Panc1 (cell line): ENCODE measurements around the gene SGMS1. TPM values are rescaled to one million over a fixed set of nuclear protein-coding genes. Genes with fewer than 3 reads are reported as not detected.

Source experiments
- ATAC-seq: fragments of 200-7000 bp; cut with Tn5 transposase; 2 replicates; pipeline ENCODE4 v1.9.1; 2020; ENCODE audit warnings: mild to moderate bottlenecking, moderate library complexity
- BruUV-seq: library from RNA; stranded (reverse); fragments of 400-500 nt; replicated peaks from 2 replicates; lab custom pipeline; 2021; lab: Mats Ljungman, UMichigan
- CTCF ChIA-PET: fragments of 300-600 bp; sonication (Branson Sonifier 250); formaldehyde crosslinking; loops from one replicate; lab custom pipeline; 2022; ENCODE audit warnings: antibody characterized with exemption; lab: Charles Lee
- POLR2A ChIA-PET: fragments of 300-600 bp; sonication (Branson Sonifier 250); formaldehyde crosslinking; loops from one replicate; lab custom pipeline; 2022; ENCODE audit warnings: antibody characterized with exemption; lab: Charles Lee
- DNase-seq: peaks from one replicate; pipeline ENCODE4 v3.0.0-alpha.2; 2010; ENCODE audit warnings: low read depth, low spot score
- H3K27ac ChIP-seq: 2 replicates; pipeline ENCODE4 v1.5.1; 2011; ENCODE audit warnings: mild to moderate bottlenecking, low read length, inconsistent platforms
- H3K27me3 ChIP-seq: fragments of 200-500 bp; sonication (Bioruptor generic); 2 replicates; pipeline ENCODE4 v1.6.0; 2014; ENCODE audit warnings: low read length, inconsistent platforms; ENCODE audit not compliant: control insufficient read depth, insufficient read depth
- H3K36me3 ChIP-seq: fragments of 200-500 bp; sonication (Bioruptor generic); 2 replicates; pipeline ENCODE4 v1.5.1; 2014; ENCODE audit warnings: inconsistent platforms, mild to moderate bottlenecking, low read length, moderate library complexity; ENCODE audit not compliant: control insufficient read depth, insufficient read depth
- H3K4me1 ChIP-seq: 2 replicates; pipeline ENCODE4 v1.5.1; 2011; ENCODE audit warnings: inconsistent platforms, mild to moderate bottlenecking, low read length, moderate library complexity; ENCODE audit not compliant: control insufficient read depth, insufficient read depth
- H3K4me3 ChIP-seq, 2 experiments: 2 replicates each; pipeline ENCODE4 v1.5.1; 2011 to 2012; ENCODE audit warnings: low read depth in 2 of 2, low read length in 2 of 2, mild to moderate bottlenecking in 2 of 2, inconsistent platforms in 1 of 2, moderate library complexity in 1 of 2
- H3K9me3 ChIP-seq: fragments of 200-500 bp; sonication (Bioruptor generic); 2 replicates; pipeline ENCODE4 v1.5.1; 2014; ENCODE audit warnings: low read depth, mild to moderate bottlenecking, inconsistent platforms, low read length, moderate library complexity; ENCODE audit not compliant: control insufficient read depth, insufficient read depth
- CTCF ChIP-seq: fragments of 450-650 bp; IDR thresholded peaks from 2 replicates; pipeline ENCODE4 v1.5.1; 2017; ENCODE audit warnings: mild to moderate bottlenecking
- POLR2AphosphoS5 ChIP-seq: IDR thresholded peaks from 2 replicates; pipeline ENCODE4 v1.6.1; 2012; ENCODE audit warnings: mild to moderate bottlenecking, low read depth, low read length, moderate library complexity
- REST ChIP-seq, 2 experiments: IDR thresholded peaks; 2 replicates each; pipeline ENCODE4 v1.6.1; 2011 to 2012; ENCODE audit warnings: low read depth in 2 of 2, control low read depth in 1 of 2, low read length in 1 of 2, mild to moderate bottlenecking in 1 of 2, moderate library complexity in 1 of 2; ENCODE audit not compliant: insufficient read depth in 1 of 2
- SIN3A ChIP-seq: IDR thresholded peaks from 2 replicates; pipeline ENCODE4 v1.6.1; 2012; ENCODE audit warnings: low read depth, mild to moderate bottlenecking, low read length, moderate library complexity, borderline replicate concordance; ENCODE audit not compliant: insufficient read depth
- TCF7L2 ChIP-seq: IDR thresholded peaks from 2 replicates; pipeline ENCODE4 v1.6.1; 2011; ENCODE audit warnings: mild to moderate bottlenecking, low read depth, low read length, inconsistent platforms
- in situ Hi-C: cut with HindIII; loops from 2 replicates; pipeline ENCODE4 v1.10.0; 2016; ENCODE audit warnings: low sequenced_read_pairs, low pct_unique_long_range_greater_than_20kb
- intact Hi-C: fragments of 100-400 bp; cut with micrococcal nuclease; formaldehyde crosslinking; loops from one replicate; pipeline ENCODE4 v1.10.0; 2022; ENCODE audit not compliant: unreplicated experiment
- total RNA-seq: library from RNA; stranded (reverse); gene quantifications from one replicate; pipeline ENCODE4 v1.2.1, GENCODE V29; 2021; ENCODE audit not compliant: unreplicated experiment

Gene SGMS1
- total RNA-seq, 1 experiment from 2014 or later: 22.0 TPM

- in situ Hi-C loops: no loop called here
- TF ChIP-seq POLR2AphosphoS5: no peak
- no peak for TF ChIP-seq CTCF
- TF ChIP-seq TCF7L2: no peak
- no peak for TF ChIP-seq SIN3A
- no peak for TF ChIP-seq REST (IDR thresholded peaks at IDR 0.05; ENCODE audit: insufficient read depth in 1 of 2, low read depth in 2 of 2, low read length in 1 of 2)
- H3K4me1 ChIP-seq: no peaks in the 10 kb centered on the region
- ChIA-PET POLR2A (no interaction called here), CTCF (no interaction called here)
- H3K9me3 ChIP-seq: no peaks in the 10 kb centered on the region
- H3K4me3 ChIP-seq: no peak overlapping the region
- no peaks in the 10 kb centered on the region for H3K36me3 ChIP-seq
- ATAC-seq: no peak
- DNase-seq: no peak
- no peaks in the 10 kb centered on the region for H3K27me3 ChIP-seq
- intact Hi-C loops: loop anchor here (10.0 kb wide), 1 partner anchor 1728 kb away; no protein-coding TSS in a partner anchor
- H3K27ac ChIP-seq: no peak overlapping the region
- no TSS peak for BruUV-seq
Measured at GRCh38 chr10:50437248-50437647, 186.5 kb downstream of the SGMS1 start.

GRCh38 chr10:50436805-50437204 is 187.0 kb downstream of the SGMS1 start:
- ATAC-seq (no peak), DNase-seq (no peak)
- intact Hi-C loops: loop anchor here (10.0 kb wide), 1 partner anchor 1728 kb away; no protein-coding TSS in a partner anchor
- TF ChIP-seq REST (IDR thresholded peaks at IDR 0.05; ENCODE audit: insufficient read depth in 1 of 2, low read depth in 2 of 2, low read length in 1 of 2) (no peak), CTCF (no peak), POLR2AphosphoS5 (no peak), TCF7L2 (no peak), SIN3A (no peak)
- ChIA-PET POLR2A (no interaction called here), CTCF (no interaction called here)
- H3K27ac ChIP-seq: no peak overlapping the region
- no peaks in the 10 kb centered on the region for H3K27me3 ChIP-seq
- H3K4me1 ChIP-seq: no peaks in the 10 kb centered on the region
- H3K4me3 ChIP-seq: no peak overlapping the region
- H3K36me3 ChIP-seq: no peaks in the 10 kb centered on the region
- H3K9me3 ChIP-seq: no peaks in the 10 kb centered on the region
- no TSS peak for BruUV-seq
- in situ Hi-C loops: no loop called here
